HG02571 (cell line): ENCODE measurements around the gene QSOX2.

Experiments
- ATAC-seq: cut with Tn5 transposase; IDR thresholded peaks from one replicate; pipeline ENCODE4 v1.9.1; 2021; ENCODE audit warnings: mild to moderate bottlenecking, moderate library complexity; ENCODE audit not compliant: unreplicated experiment

QSOX2 gene, protein sequence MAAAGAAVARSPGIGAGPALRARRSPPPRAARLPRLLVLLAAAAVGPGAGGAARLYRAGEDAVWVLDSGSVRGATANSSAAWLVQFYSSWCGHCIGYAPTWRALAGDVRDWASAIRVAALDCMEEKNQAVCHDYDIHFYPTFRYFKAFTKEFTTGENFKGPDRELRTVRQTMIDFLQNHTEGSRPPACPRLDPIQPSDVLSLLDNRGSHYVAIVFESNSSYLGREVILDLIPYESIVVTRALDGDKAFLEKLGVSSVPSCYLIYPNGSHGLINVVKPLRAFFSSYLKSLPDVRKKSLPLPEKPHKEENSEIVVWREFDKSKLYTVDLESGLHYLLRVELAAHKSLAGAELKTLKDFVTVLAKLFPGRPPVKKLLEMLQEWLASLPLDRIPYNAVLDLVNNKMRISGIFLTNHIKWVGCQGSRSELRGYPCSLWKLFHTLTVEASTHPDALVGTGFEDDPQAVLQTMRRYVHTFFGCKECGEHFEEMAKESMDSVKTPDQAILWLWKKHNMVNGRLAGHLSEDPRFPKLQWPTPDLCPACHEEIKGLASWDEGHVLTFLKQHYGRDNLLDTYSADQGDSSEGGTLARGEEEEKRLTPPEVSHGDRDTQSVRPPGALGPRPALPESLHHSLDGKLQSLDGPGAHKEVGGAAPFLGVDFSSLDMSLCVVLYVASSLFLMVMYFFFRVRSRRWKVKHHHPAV

GRCh38 chr9:136245219-136246150 lies at the start of gene QSOX2:
TSS of gene QSOX2 (minus strand) at chr9:136245812. CDS start at chr9:136245803, 9 bp downstream.
- ATAC-seq = peak; percentile 58

DNA sequence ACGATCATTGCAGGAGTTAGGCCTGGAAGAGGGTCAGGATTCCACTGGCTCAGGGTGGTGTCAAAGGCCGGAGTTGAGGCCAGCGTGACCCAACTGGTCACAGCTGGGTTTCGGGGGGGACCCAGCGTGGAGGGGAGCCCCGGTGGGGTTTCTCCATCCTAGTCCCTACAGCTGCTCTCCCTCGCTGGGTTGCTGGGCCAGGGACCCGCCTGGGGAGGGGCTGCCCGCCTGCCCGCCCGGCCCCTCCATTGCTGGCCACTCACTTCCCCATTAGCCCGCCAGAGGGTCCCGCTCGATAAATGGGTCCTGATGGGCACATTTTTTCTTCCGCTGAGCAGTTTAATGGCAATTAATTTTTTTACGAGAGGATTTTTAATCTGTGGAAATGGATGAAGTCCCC lies 49.4 kb upstream of the QSOX2 start:
- no peak for ATAC-seq

DNA sequence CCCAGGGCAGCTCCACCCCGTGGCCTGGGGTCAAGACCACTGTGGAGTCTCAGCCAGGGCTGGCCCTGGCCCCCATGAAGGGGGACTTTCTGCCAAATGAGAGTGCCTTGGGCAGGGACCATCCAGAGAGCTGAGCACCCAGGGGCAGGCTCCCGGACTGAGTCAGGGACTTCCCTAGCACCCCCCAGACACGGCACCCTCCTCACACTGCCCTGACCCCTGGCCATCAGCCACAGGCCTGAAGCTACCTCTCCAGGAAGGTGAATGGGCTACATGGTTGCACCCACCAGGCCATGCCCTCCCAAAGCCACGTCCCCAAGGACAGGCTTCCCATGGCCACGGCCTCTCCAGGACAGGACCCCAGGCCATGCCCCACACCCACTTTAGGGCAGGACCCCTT lies 48.8 kb upstream of the QSOX2 start:
- ATAC-seq = no peak

GRCh38 chr9:136293476-136294077 lies 48.0 kb upstream of the QSOX2 start:
- no peak for ATAC-seq

- ATAC-seq = no peak
Observed at GRCh38 chr9:136292591-136293448, 47.2 kb upstream of the QSOX2 start.

DNA sequence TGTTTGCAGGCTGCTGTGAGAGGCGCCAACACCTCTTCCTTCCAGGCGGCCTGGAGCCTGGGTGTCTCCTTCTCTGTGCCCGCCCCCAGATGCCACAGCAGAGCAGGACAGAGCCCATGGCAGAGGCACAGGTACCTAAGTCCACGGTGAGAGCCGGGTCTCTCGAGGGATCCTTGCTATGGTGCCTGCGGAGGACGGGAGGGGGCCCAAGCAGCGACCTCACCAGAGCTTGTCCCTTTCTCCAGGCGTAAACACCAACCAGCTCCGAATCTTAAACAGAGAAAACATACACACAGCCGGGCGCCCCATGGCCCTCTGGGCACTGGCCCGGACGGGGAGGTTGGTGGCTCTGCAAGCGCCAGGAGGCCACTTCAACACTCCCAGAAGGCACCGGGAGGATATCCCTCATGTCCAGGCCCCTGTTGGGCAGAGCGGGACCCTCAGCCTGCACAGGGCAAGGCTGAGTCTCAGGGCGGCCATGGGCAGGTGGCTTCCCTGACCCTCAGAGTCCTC lies 46.5 kb upstream of the QSOX2 start:
- ATAC-seq = no peak

DNA sequence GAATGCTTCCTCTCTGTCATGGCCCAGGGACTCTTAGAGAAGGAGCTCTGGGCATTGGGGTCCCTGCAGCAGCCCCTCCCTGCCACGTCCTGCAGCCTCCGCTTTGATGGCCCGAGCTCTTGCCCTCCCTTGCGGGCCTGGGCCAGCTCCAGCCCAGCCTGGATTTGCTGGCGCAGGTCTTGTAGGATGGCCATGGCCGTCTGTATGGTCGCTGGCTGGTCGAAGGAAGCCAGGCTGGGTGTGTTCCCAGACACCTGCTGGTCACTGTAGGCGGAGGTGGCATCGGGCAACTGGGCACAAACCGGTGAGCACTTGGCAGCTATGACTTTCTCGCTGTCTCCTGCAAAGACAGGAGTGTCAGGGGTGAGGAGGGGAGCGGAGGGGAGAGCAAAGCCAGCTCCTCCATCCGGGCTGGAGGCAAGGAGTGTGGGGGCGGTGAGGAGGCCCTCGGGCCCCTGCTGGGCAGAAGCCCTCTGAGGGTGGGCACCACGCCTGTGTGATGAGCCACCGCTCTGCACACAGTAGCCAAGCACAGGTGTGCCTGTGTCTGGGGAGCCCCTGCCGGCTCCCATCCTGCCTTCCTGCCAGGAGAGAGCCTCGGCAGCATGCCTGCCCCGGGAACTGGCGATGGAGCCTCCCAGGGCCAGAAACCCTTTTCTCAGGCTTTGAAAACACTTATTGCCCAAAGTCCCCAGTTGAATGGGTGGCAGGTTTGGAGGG lies 45.9 kb upstream of the QSOX2 start:
- ATAC-seq = no peak

DNA sequence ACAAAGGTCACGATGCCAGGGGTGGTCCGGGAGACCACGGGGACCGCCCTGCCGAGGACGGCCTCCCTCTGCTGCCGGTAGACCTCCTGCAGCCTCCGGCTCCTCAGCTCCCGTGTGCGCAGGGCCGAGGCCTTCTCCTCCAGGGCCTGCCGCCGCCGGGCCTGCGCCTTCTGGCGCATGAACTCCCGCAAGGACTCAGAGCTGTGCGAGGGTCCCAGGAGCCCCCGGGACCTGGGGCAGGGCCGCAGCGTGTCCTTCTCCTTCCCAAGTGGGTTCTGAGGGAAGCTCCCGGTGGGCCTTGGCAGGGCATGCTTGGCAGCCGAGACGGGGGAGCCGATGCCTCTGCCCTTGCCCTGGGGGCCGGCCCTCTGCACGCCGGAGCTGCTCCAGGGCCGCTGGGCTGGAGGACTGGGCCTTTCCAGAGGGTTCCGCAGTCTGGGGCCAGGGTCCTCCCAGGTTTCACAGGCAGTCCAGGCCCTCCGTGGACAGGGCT lies 44.9 kb upstream of the QSOX2 start:
- ATAC-seq = no peak

- no peak for ATAC-seq
Observed at GRCh38 chr9:136289651-136290507, 44.3 kb upstream of the QSOX2 start.

DNA sequence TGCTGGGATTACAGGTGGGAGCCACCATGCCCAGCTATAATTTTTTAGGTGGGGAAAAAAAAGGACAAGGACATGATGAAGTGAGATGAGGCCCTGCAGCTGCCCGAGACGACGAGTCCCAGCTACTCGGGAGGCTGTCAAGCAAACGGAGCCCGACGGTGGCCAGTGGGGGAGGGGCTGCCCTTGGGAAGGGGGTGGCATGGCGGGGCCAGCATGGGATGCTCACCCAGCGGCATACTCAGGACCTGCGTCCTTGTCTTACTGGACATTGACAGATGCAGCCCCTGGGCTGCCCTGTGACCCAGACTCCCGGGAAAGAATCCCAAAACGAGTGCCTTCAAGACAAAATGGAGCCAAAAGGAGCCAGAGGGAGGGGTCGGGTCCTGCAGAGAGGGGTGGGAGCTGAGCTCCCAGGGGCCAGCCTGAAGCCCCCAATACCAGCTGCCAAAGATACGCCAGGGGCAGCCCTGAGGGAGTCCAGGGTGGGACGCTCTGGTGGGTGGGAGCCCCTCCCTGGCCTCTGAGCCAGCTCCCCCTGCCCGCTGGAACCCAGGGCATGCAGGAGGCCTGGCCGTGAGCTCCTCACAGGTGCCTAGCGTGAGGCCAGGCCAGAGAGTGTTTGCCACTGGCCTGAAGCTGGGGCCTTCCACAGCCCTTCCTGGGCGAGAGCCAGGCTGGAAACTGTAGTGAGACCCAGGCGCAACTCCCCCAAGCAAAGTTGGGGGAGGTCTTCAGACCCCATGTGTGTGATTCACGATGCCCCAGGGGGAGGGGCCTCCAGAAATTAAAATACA lies 42.5 kb upstream of the QSOX2 start:
- ATAC-seq = no peak

- no peak for ATAC-seq
Observed at GRCh38 chr9:136286987-136287379, 41.4 kb upstream of the QSOX2 start.

DNA sequence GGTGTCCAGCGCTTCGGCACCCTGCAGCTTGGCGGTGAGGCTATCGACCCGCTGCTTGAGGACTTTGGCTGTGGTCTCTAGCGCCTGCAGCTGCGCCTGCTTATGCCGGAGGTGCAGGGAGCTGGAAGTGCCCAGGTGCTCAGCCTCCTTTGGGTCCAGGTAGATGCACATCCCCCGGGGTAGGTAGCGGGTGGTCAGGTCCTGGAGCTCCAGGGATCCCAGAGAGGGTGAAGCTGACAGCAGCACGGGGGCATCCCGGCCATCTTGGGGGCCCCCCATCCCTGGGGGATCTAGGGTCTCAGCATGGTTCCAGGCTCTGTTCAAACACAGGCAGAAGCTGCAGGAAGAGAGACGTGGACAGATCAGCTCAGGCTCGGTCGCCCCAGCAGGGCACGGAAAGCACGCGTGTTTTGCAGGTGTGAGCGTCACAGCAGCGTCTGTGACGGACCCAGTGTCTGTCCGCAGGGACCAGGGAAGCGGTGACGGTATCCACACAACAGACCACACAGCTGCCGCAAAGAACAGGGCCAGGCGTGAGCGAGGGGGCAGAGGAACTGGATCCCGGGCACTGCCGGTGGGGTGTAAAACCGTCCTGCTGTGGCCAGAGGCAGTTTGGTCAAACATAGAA lies 40.9 kb upstream of the QSOX2 start:
- ATAC-seq = no peak

DNA sequence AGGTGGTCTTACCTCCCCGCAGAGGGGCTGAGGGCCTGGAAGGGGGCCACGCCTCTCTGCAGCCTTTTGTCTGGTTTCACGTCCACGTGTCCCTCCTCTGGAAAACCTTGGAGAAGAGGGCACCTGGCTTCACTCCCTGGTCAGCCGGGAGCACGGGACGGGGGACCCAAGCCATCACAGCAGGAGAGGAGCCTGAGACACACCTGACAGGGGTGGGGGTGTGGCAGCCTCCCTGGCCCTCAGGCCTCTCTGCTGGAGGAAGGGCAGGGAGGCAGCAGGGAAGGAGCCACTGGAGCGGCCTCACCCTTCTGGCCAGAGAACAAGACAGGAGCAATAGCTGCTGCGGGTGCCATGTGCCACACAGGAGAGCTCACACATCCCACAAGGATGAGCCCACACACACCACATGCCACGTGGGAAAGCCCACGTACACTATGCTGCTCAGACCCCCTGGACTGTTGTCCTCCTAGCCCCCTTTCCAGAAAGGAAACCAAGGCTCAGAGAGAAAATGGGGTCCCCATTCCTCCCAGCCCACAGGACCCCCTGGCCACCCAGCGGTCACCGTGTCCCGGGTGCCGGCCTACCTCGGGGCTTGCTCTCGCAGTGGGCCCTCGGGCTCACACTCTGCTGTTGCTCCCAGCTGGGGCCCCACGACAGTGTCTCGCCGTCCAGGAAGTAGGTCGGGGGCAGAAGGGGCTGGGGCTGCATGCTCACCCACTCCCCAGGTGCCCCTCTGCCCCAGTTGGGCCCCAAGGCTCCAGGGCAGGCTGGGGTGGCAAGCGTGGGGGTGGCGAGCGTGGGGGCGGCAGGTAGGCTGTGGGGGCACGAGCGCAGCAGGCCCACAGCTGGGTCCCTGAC lies 40.1 kb upstream of the QSOX2 start:
- ATAC-seq = no peak

- ATAC-seq = no peak
Observed at GRCh38 chr9:136284951-136285350, 39.3 kb upstream of the QSOX2 start.

GRCh38 chr9:136284311-136284710 lies 38.7 kb upstream of the QSOX2 start:
- no peak for ATAC-seq
